Measurements from ENCODE around the gene CPT1C.

The CPT1C gene

GRCh38 chr19:49662011-49662410 lies 28.9 kb upstream of the CPT1C start:
- Histone ChIP-seq H3K27me3 (ENCODE audit: control insufficient read depth, low read length) (no peaks in the 10 kb centered on the region), H3K79me2 (ENCODE audit: control insufficient read depth, low read length) (peaks cover 45% of the 10 kb centered on the region), H3K9me3 (ENCODE audit: control insufficient read depth, insufficient read depth, low read length) (no peaks in the 10 kb centered on the region), H3K36me3 (ENCODE audit: control insufficient read depth, low read length) (peaks cover 71% of the 10 kb centered on the region), H3K4me2 (ENCODE audit: low read length) (no peak overlapping the region), H3K4me1 (ENCODE audit: control insufficient read depth, low read length) (peaks cover 19% of the 10 kb centered on the region), H3K27ac (ENCODE audit: low read depth, low read length) (no peak overlapping the region), H3K9me2 (replicated peaks; ENCODE audit: control insufficient read depth, low read length) (no peaks in the 10 kb centered on the region), H3K4me3 (ENCODE audit: low read length) (no peak overlapping the region), H3F3A (ENCODE audit: control insufficient read depth, insufficient read depth) (peaks cover 10% of the 10 kb centered on the region), H4K20me1 (ENCODE audit: control insufficient read depth, insufficient read depth, low read depth, low read length) (peaks cover 4% of the 10 kb centered on the region)
- no peak for TF ChIP-seq EZH2phosphoT487 (IDR thresholded peaks at IDR 0.05; ENCODE audit: borderline replicate concordance, low read length)
- TF ChIP-seq CTCF (IDR thresholded peaks at IDR 0.05; ENCODE audit: low read depth, low read length, poor library complexity, severe bottlenecking), result no peak

- Histone ChIP-seq H3K27ac (ENCODE audit: low read depth, low read length) (no peak overlapping the region), H3K9me2 (replicated peaks; ENCODE audit: control insufficient read depth, low read length) (no peaks in the 10 kb centered on the region), H3K4me3 (ENCODE audit: low read length) (no peak overlapping the region), H3K79me2 (ENCODE audit: control insufficient read depth, low read length) (peaks cover 56% of the 10 kb centered on the region), H3K9me3 (ENCODE audit: control insufficient read depth, insufficient read depth, low read length) (no peaks in the 10 kb centered on the region), H3K4me2 (ENCODE audit: low read length) (peak overlapping the region; percentile 83; the same call in 1 of the 2 replicates), H3K36me3 (ENCODE audit: control insufficient read depth, low read length) (peaks cover 72% of the 10 kb centered on the region), H3K4me1 (ENCODE audit: control insufficient read depth, low read length) (peaks cover 26% of the 10 kb centered on the region), H4K20me1 (ENCODE audit: control insufficient read depth, insufficient read depth, low read depth, low read length) (peaks cover 4% of the 10 kb centered on the region), H3K27me3 (ENCODE audit: control insufficient read depth, low read length) (no peaks in the 10 kb centered on the region), H3F3A (ENCODE audit: control insufficient read depth, insufficient read depth) (peaks cover 10% of the 10 kb centered on the region)
- no peak for TF ChIP-seq CTCF (IDR thresholded peaks at IDR 0.05; ENCODE audit: low read depth, low read length, poor library complexity, severe bottlenecking)
- no peak for TF ChIP-seq EZH2phosphoT487 (IDR thresholded peaks at IDR 0.05; ENCODE audit: borderline replicate concordance, low read length)
Measured at GRCh38 chr19:49663224-49663623, 27.7 kb upstream of the CPT1C start.

- peaks cover 26% of the 10 kb centered on the region for H3K4me1 ChIP-seq (ENCODE audit: control insufficient read depth, low read length)
- peak overlapping the region; percentile 83 for H3K4me2 ChIP-seq (ENCODE audit: low read length)
- TF ChIP-seq CTCF (IDR thresholded peaks at IDR 0.05; ENCODE audit: low read depth, low read length, poor library complexity, severe bottlenecking) (no peak), EZH2phosphoT487 (IDR thresholded peaks at IDR 0.05; ENCODE audit: borderline replicate concordance, low read length) (no peak)
- H3K36me3 ChIP-seq (ENCODE audit: control insufficient read depth, low read length), result peaks cover 64% of the 10 kb centered on the region
- H3K27ac ChIP-seq (ENCODE audit: low read depth, low read length), result peak overlapping the region; percentile 89
- H3K9me3 ChIP-seq (ENCODE audit: control insufficient read depth, insufficient read depth, low read length), result no peaks in the 10 kb centered on the region
- H3K4me3 ChIP-seq (ENCODE audit: low read length), result peak overlapping the region; percentile 82
- peaks cover 4% of the 10 kb centered on the region for H4K20me1 ChIP-seq (ENCODE audit: control insufficient read depth, insufficient read depth, low read depth, low read length)
- no peaks in the 10 kb centered on the region for H3K27me3 ChIP-seq (ENCODE audit: control insufficient read depth, low read length)
- peaks cover 58% of the 10 kb centered on the region for H3K79me2 ChIP-seq (ENCODE audit: control insufficient read depth, low read length)
- no peaks in the 10 kb centered on the region for H3K9me2 ChIP-seq (replicated peaks; ENCODE audit: control insufficient read depth, low read length)
- H3F3A ChIP-seq (ENCODE audit: control insufficient read depth, insufficient read depth), result peaks cover 10% of the 10 kb centered on the region
Measured at GRCh38 chr19:49664171-49665035, 26.5 kb upstream of the CPT1C start.
